Measurements from ENCODE around the gene ABHD4.
"Not testable (repeated sequence)": the region's sequence is repeated elsewhere in the genome, so short reads cannot be mapped to it uniquely, and the experiment has no call there.

Gene ABHD4

GRCh38 chr14:22561661-22562579 is 36.2 kb upstream of the ABHD4 start:
- DNase-seq, result no peak

GRCh38 chr14:22563987-22564386 is 34.1 kb upstream of the ABHD4 start:
- no peak for DNase-seq

GRCh38 chr14:22564463-22564862 is 33.6 kb upstream of the ABHD4 start:
- no peak for DNase-seq

- DNase-seq, result no peak
Observed at GRCh38 chr14:22565391-22565945, 32.6 kb upstream of the ABHD4 start.

- not testable (repeated sequence) for DNase-seq
Observed at GRCh38 chr14:22566266-22566665, 31.8 kb upstream of the ABHD4 start.

GRCh38 chr14:22566845-22567244 is 31.3 kb upstream of the ABHD4 start:
- no peak for DNase-seq

- DNase-seq, result no peak
Observed at GRCh38 chr14:22567437-22567836, 30.7 kb upstream of the ABHD4 start.

GRCh38 chr14:22569106-22569736 is 28.9 kb upstream of the ABHD4 start:
- DNase-seq, result no peak

GRCh38 chr14:22569737-22570131 is 28.4 kb upstream of the ABHD4 start:
- DNase-seq, result no peak

- peak; percentile 70 for DNase-seq
Observed at GRCh38 chr14:22570132-22570949, 27.8 kb upstream of the ABHD4 start.

GRCh38 chr14:22572562-22573058 is 25.5 kb upstream of the ABHD4 start:
- peak; percentile 48 for DNase-seq

GRCh38 chr14:22573804-22574203 is 24.3 kb upstream of the ABHD4 start:
- no peak for DNase-seq

- DNase-seq, result no peak
Observed at GRCh38 chr14:22577334-22577908, 20.7 kb upstream of the ABHD4 start.

GRCh38 chr14:22579236-22579635 is 18.9 kb upstream of the ABHD4 start:
- DNase-seq, result no peak

GRCh38 chr14:22579881-22580280 is 18.2 kb upstream of the ABHD4 start:
- DNase-seq, result no peak

GRCh38 chr14:22580625-22581024 is 17.5 kb upstream of the ABHD4 start:
- no peak for DNase-seq

GRCh38 chr14:22583994-22584393 is 14.1 kb upstream of the ABHD4 start:
- DNase-seq, result no peak

- no peak for DNase-seq
Observed at GRCh38 chr14:22587247-22587646, 10.9 kb upstream of the ABHD4 start.

GRCh38 chr14:22587677-22588422 is 10.2 kb upstream of the ABHD4 start:
- not testable (repeated sequence) for DNase-seq

- DNase-seq, result no peak
Observed at GRCh38 chr14:22588526-22589095, 9.5 kb upstream of the ABHD4 start.

GRCh38 chr14:22589096-22589839 is 8.8 kb upstream of the ABHD4 start, which contains the start of gene DAD1:
TSS of gene DAD1 (minus strand) at chr14:22589224. CDS start at chr14:22589157, 67 bp downstream.
- DNase-seq, result peak; percentile 99
